Omental fat pad (tissue), 4 donors: ENCODE results near the gene COL11A1. TPM values are rescaled to one million over a fixed set of nuclear protein-coding genes. Genes with fewer than 3 reads are reported as not detected.

Experiments used
- ATAC-seq: fragments of 150-250 bp; one replicate; pipeline ENCODE4 v1.9.1; 2016; ENCODE audit warnings: mild to moderate bottlenecking, moderate library complexity; ENCODE audit not compliant: low FRiP score
- DNase-seq: peaks from one replicate; pipeline ENCODE4 v3.0.0-alpha.2; 2019; ENCODE audit warnings: low spot score
- CTCF ChIP-seq, 3 donors: fragments of 450-650 bp; IDR thresholded peaks; one replicate each; pipeline ENCODE4 v1.5.1; 2016 to 2017; ENCODE audit warnings: antibody characterized with exemption in 3 of 3, mild to moderate bottlenecking in 3 of 3, moderate library complexity in 2 of 3
- total RNA-seq, 4 donors: library from RNA; depleted of rRNA; stranded (reverse); fragments of >200 nt; gene quantifications; one replicate each; pipeline ENCODE4 v1.1.0, GENCODE V29; 2016

COL11A1 gene
- total RNA-seq, 4 donors from 2014 or later, result 0.06 to 1.7 (median 0.65) TPM; not detected in 1

DNA sequence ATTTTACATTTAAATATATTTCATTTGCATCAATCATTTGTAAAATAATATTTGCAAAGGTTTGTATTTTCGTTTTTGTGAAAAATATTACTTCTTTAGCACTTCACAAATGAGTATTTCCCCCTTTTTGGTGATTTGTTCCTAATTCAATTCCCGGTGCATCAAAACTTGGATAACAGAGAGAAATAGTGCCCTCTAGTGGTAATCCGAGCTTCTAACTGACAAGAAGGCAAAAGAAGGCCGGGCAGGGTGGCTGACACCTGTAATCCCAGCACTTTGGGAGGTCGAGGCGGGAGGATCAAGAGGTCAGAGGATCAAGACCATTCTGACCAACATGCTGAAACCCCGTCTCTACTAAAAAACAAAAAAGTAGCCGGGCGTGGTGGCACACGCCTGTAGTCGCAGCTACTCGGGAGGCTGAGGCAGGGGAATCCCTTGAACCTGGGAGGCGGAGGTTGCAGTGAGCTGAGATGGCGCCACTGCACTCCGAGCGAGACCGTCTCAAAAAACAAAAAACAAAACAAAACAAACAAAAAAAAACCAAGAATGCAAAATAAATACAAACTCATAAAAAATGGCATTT is 137.7 kb downstream of the COL11A1 start:
- DNase-seq (no peak), ATAC-seq (no peak)
- TF ChIP-seq CTCF (IDR thresholded peaks at IDR 0.05), result no peak

DNA sequence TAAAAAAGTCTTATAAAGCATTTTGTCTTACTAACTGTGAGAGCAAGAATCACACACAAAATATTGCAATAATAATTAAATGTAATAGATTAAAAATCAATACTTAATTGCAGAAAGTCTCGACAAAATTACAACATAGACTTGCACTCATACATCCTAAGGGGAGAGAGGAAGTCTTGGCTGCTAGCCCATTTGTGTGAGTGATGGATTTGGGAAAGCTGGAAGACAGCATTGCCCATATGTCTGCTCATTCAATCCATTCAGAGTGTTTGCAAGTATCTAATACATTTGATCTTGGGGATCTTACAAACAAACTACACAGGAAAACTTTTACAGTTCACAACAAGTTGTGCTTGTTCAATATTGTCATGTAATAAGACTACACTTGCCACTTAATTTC is 140.5 kb downstream of the COL11A1 start:
- no peak for ATAC-seq
- no peak for DNase-seq
- no peak for TF ChIP-seq CTCF (IDR thresholded peaks at IDR 0.05)

DNA sequence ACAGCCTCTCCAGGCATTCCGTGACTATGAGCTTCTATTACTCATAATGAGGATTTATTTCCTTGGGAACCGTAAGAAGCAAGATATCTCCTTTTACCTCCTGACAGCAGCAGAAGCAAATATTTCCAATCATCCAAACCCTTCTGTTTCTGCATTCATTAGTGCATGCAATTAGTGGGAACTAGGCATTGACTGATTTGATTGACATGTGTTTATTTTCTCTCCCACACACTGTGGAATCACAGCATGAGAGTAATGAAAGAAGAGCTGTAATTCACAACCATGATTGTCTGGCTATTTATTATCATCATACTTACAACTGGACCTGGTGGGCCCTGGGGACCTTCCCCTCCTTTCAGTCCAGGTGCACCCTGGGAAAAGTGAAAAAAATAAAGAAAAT is 146.8 kb downstream of the COL11A1 start:
- DNase-seq (no peak), ATAC-seq (no peak)
- TF ChIP-seq CTCF (IDR thresholded peaks at IDR 0.05), result no peak

GRCh38 chr1:102954576-102954975 is 153.7 kb downstream of the COL11A1 start:
- DNase-seq (no peak), ATAC-seq (no peak)
- no peak for TF ChIP-seq CTCF (IDR thresholded peaks at IDR 0.05)

GRCh38 chr1:102952400-102952799 is 155.9 kb downstream of the COL11A1 start:
- DNase-seq, result no peak
- no peak for TF ChIP-seq CTCF (IDR thresholded peaks at IDR 0.05)
- ATAC-seq, result no peak

DNA sequence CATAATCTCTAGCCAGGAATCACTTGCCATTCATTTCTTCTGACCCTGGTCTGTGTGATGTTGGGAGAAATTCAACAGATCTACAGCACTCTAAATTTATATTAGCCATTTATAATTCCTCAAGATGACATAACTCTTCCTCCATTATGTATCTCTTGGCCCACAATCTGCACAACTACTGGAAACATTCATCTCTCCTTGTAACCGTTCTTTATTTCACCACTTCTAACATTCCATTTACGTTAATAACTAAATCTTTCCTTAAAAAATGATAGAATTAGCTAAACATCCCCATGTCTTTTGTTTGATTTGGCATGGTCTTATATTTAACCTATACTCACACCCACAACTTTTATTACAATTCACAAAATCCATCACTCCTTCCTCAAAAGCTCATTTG is 166.0 kb downstream of the COL11A1 start:
- no peak for ATAC-seq

More for the DNA sequence above, 166.0 kb downstream of the COL11A1 start:
- no peak for TF ChIP-seq CTCF (IDR thresholded peaks at IDR 0.05)
- DNase-seq, result no peak
